ENCODE results near the gene MEGF10.

The MEGF10 gene

GRCh38 chr5:127426661-127427060 is 136.1 kb downstream of the MEGF10 start:
- Histone ChIP-seq H3K9ac (ENCODE audit: low read depth, low read length) (no peak overlapping the region), H3K4me1 (ENCODE audit: insufficient read depth, low read length) (peaks cover 10% of the 10 kb centered on the region), H3K9me3 (ENCODE audit: insufficient read depth, low read depth, low read length) (no peaks in the 10 kb centered on the region), H3K4me3 (ENCODE audit: low read length) (no peak overlapping the region), H3K27ac (ENCODE audit: low read depth, low read length) (no peak overlapping the region), H3K36me3 (ENCODE audit: insufficient read depth, low read length) (no peaks in the 10 kb centered on the region; the same call in 1 of the 2 replicates), H3K27me3 (ENCODE audit: insufficient read depth, low read length) (no peaks in the 10 kb centered on the region)
- whole genome bisulfite sequencing: 100% methylated on average over 2 of the region's 2 CpGs

GRCh38 chr5:127428276-127428675 is 137.7 kb downstream of the MEGF10 start:
- Histone ChIP-seq H3K4me3 (ENCODE audit: low read length) (no peak overlapping the region), H3K9me3 (ENCODE audit: insufficient read depth, low read depth, low read length) (no peaks in the 10 kb centered on the region), H3K4me1 (ENCODE audit: insufficient read depth, low read length) (peaks cover 10% of the 10 kb centered on the region), H3K9ac (ENCODE audit: low read depth, low read length) (no peak overlapping the region), H3K27me3 (ENCODE audit: insufficient read depth, low read length) (no peaks in the 10 kb centered on the region), H3K36me3 (ENCODE audit: insufficient read depth, low read length) (no peaks in the 10 kb centered on the region; the same call in 1 of the 2 replicates), H3K27ac (ENCODE audit: low read depth, low read length) (no peak overlapping the region)
- 98% methylated on average over 2 of the region's 2 CpGs for WGBS

- H3K4me1 ChIP-seq (ENCODE audit: insufficient read depth, low read length): peaks cover 9% of the 10 kb centered on the region
- no peak overlapping the region for H3K4me3 ChIP-seq (ENCODE audit: low read length)
- no peaks in the 10 kb centered on the region for H3K36me3 ChIP-seq (ENCODE audit: insufficient read depth, low read length)
- H3K9ac ChIP-seq (ENCODE audit: low read depth, low read length): no peak overlapping the region
- no peaks in the 10 kb centered on the region for H3K9me3 ChIP-seq (ENCODE audit: insufficient read depth, low read depth, low read length)
- WGBS: 82% methylated on average over 5 of the region's 5 CpGs
- no peaks in the 10 kb centered on the region for H3K27me3 ChIP-seq (ENCODE audit: insufficient read depth, low read length)
- H3K27ac ChIP-seq (ENCODE audit: low read depth, low read length): no peak overlapping the region
Observed at GRCh38 chr5:127428748-127429147, 138.2 kb downstream of the MEGF10 start.

GRCh38 chr5:127429928-127430327 is 139.3 kb downstream of the MEGF10 start:
- no peak overlapping the region for H3K27ac ChIP-seq (ENCODE audit: low read depth, low read length)
- no peak overlapping the region for H3K4me3 ChIP-seq (ENCODE audit: low read length)
- H3K9me3 ChIP-seq (ENCODE audit: insufficient read depth, low read depth, low read length): no peaks in the 10 kb centered on the region
- no peaks in the 10 kb centered on the region for H3K27me3 ChIP-seq (ENCODE audit: insufficient read depth, low read length)
- H3K4me1 ChIP-seq (ENCODE audit: insufficient read depth, low read length): no peaks in the 10 kb centered on the region; the same call in 1 of the 2 replicates
- H3K36me3 ChIP-seq (ENCODE audit: insufficient read depth, low read length): no peaks in the 10 kb centered on the region
- no peak overlapping the region for H3K9ac ChIP-seq (ENCODE audit: low read depth, low read length)

- H3K36me3 ChIP-seq (ENCODE audit: insufficient read depth, low read length): no peaks in the 10 kb centered on the region
- no peaks in the 10 kb centered on the region for H3K27me3 ChIP-seq (ENCODE audit: insufficient read depth, low read length)
- no peak overlapping the region for H3K9ac ChIP-seq (ENCODE audit: low read depth, low read length)
- H3K4me1 ChIP-seq (ENCODE audit: insufficient read depth, low read length): no peaks in the 10 kb centered on the region; the same call in 1 of the 2 replicates
- H3K27ac ChIP-seq (ENCODE audit: low read depth, low read length): no peak overlapping the region
- H3K4me3 ChIP-seq (ENCODE audit: low read length): no peak overlapping the region
- no peaks in the 10 kb centered on the region for H3K9me3 ChIP-seq (ENCODE audit: insufficient read depth, low read depth, low read length)
Observed at GRCh38 chr5:127430627-127431026, 140.0 kb downstream of the MEGF10 start.

GRCh38 chr5:127431977-127432585 is 141.5 kb downstream of the MEGF10 start:
- Histone ChIP-seq H3K4me3 (ENCODE audit: low read length) (no peak overlapping the region), H3K4me1 (ENCODE audit: insufficient read depth, low read length) (no peaks in the 10 kb centered on the region; the same call in 1 of the 2 replicates), H3K36me3 (ENCODE audit: insufficient read depth, low read length) (no peaks in the 10 kb centered on the region), H3K27ac (ENCODE audit: low read depth, low read length) (no peak overlapping the region), H3K27me3 (ENCODE audit: insufficient read depth, low read length) (no peaks in the 10 kb centered on the region), H3K9me3 (ENCODE audit: insufficient read depth, low read depth, low read length) (no peaks in the 10 kb centered on the region), H3K9ac (ENCODE audit: low read depth, low read length) (no peak overlapping the region)
- 93% methylated on average over 6 of the region's 7 CpGs for WGBS

GRCh38 chr5:127433526-127433925 is 142.9 kb downstream of the MEGF10 start:
- Histone ChIP-seq H3K27ac (ENCODE audit: low read depth, low read length) (no peak overlapping the region), H3K27me3 (ENCODE audit: insufficient read depth, low read length) (no peaks in the 10 kb centered on the region), H3K36me3 (ENCODE audit: insufficient read depth, low read length) (no peaks in the 10 kb centered on the region; the same call in 1 of the 2 replicates), H3K4me3 (ENCODE audit: low read length) (no peak overlapping the region), H3K9me3 (ENCODE audit: insufficient read depth, low read depth, low read length) (no peaks in the 10 kb centered on the region), H3K4me1 (ENCODE audit: insufficient read depth, low read length) (no peaks in the 10 kb centered on the region), H3K9ac (ENCODE audit: low read depth, low read length) (no peak overlapping the region)
- WGBS: 100% methylated on average over 2 of the region's 2 CpGs

- no peak overlapping the region for H3K9ac ChIP-seq (ENCODE audit: low read depth, low read length)
- no peaks in the 10 kb centered on the region; the same call in 1 of the 2 replicates for H3K36me3 ChIP-seq (ENCODE audit: insufficient read depth, low read length)
- H3K4me1 ChIP-seq (ENCODE audit: insufficient read depth, low read length): no peaks in the 10 kb centered on the region
- no peaks in the 10 kb centered on the region for H3K27me3 ChIP-seq (ENCODE audit: insufficient read depth, low read length)
- H3K4me3 ChIP-seq (ENCODE audit: low read length): no peak overlapping the region
- H3K27ac ChIP-seq (ENCODE audit: low read depth, low read length): no peak overlapping the region
- no peaks in the 10 kb centered on the region for H3K9me3 ChIP-seq (ENCODE audit: insufficient read depth, low read depth, low read length)
- 90% methylated on average over 12 of the region's 12 CpGs for WGBS
Observed at GRCh38 chr5:127434588-127434987, 144.0 kb downstream of the MEGF10 start.

- WGBS: 92% methylated on average over 2 of the region's 2 CpGs
- Histone ChIP-seq H3K9me3 (ENCODE audit: insufficient read depth, low read depth, low read length) (no peaks in the 10 kb centered on the region), H3K27me3 (ENCODE audit: insufficient read depth, low read length) (no peaks in the 10 kb centered on the region), H3K4me3 (ENCODE audit: low read length) (no peak overlapping the region), H3K27ac (ENCODE audit: low read depth, low read length) (no peak overlapping the region), H3K9ac (ENCODE audit: low read depth, low read length) (no peak overlapping the region), H3K4me1 (ENCODE audit: insufficient read depth, low read length) (no peaks in the 10 kb centered on the region), H3K36me3 (ENCODE audit: insufficient read depth, low read length) (no peaks in the 10 kb centered on the region; the same call in 1 of the 2 replicates)
Observed at GRCh38 chr5:127435821-127436220, 145.2 kb downstream of the MEGF10 start.

- Histone ChIP-seq H3K27me3 (ENCODE audit: insufficient read depth, low read length) (no peaks in the 10 kb centered on the region), H3K4me1 (ENCODE audit: insufficient read depth, low read length) (no peaks in the 10 kb centered on the region), H3K9me3 (ENCODE audit: insufficient read depth, low read depth, low read length) (no peaks in the 10 kb centered on the region), H3K4me3 (ENCODE audit: low read length) (no peak overlapping the region), H3K36me3 (ENCODE audit: insufficient read depth, low read length) (no peaks in the 10 kb centered on the region; the same call in 1 of the 2 replicates), H3K27ac (ENCODE audit: low read depth, low read length) (no peak overlapping the region), H3K9ac (ENCODE audit: low read depth, low read length) (no peak overlapping the region)
- WGBS: 84% methylated on average over 4 of the region's 4 CpGs
Observed at GRCh38 chr5:127439644-127440043, 149.0 kb downstream of the MEGF10 start.

GRCh38 chr5:127440831-127441230 is 150.2 kb downstream of the MEGF10 start:
- H3K36me3 ChIP-seq (ENCODE audit: insufficient read depth, low read length): peaks cover 3% of the 10 kb centered on the region; the same call in 1 of the 2 replicates
- no peak overlapping the region for H3K4me3 ChIP-seq (ENCODE audit: low read length)
- H3K9me3 ChIP-seq (ENCODE audit: insufficient read depth, low read depth, low read length): no peaks in the 10 kb centered on the region
- WGBS: 93% methylated on average over 7 of the region's 7 CpGs
- H3K27me3 ChIP-seq (ENCODE audit: insufficient read depth, low read length): no peaks in the 10 kb centered on the region
- no peak overlapping the region for H3K27ac ChIP-seq (ENCODE audit: low read depth, low read length)
- no peak overlapping the region for H3K9ac ChIP-seq (ENCODE audit: low read depth, low read length)
- no peaks in the 10 kb centered on the region for H3K4me1 ChIP-seq (ENCODE audit: insufficient read depth, low read length)
